CD4-positive, alpha-beta T cell (primary cell): ENCODE measurements around the gene PTPRK. TPM values are rescaled to one million over a fixed set of nuclear protein-coding genes. Genes with fewer than 3 reads are reported as not detected.

Source experiments
- ATAC-seq: fragments of 200-7000 bp; cut with Tn5 transposase; one replicate; pipeline ENCODE4 v1.10.0; 2022; ENCODE audit warnings: mild to moderate bottlenecking; ENCODE audit not compliant: poor library complexity
- CTCF ChIA-PET: fragments of 350-600 bp; sonication (Branson Sonifier 250); formaldehyde crosslinking; loops from one replicate; lab custom pipeline; 2021; ENCODE audit warnings: antibody characterized with exemption, inconsistent platforms; lab: Charles Lee
- POLR2A ChIA-PET: fragments of 350-600 bp; sonication (Branson Sonifier 250); formaldehyde crosslinking; loops from one replicate; lab custom pipeline; 2021; ENCODE audit warnings: antibody characterized with exemption, inconsistent platforms; lab: Charles Lee
- DNase-seq, 14 experiments: peaks; one replicate each; pipeline ENCODE4 v3.0.0-alpha.2; 2013 to 2020; ENCODE audit warnings: mixed read lengths in 2 of 14
- H3K27ac ChIP-seq, 2 donors: one replicate each; pipeline versions ENCODE4 v1.5.1 to v1.7.0; 2013; ENCODE audit warnings: low read length in 2 of 2, low read depth in 1 of 2, mild to moderate bottlenecking in 1 of 2
- H3K27me3 ChIP-seq, 2 experiments: 1 replicate in 1 of 2; 2 replicates in 1 of 2; pipeline versions ENCODE4 v1.6.1 to v1.7.0; 2013; ENCODE audit warnings: low read length in 2 of 2, control low read depth in 1 of 2, mild to moderate bottlenecking in 1 of 2, moderate library complexity in 1 of 2; ENCODE audit not compliant: insufficient read depth in 2 of 2, control insufficient read depth in 1 of 2
- H3K36me3 ChIP-seq: one replicate; pipeline ENCODE4 v1.6.1; 2013; ENCODE audit warnings: low read length, control low read depth; ENCODE audit not compliant: insufficient read depth
- H3K4me1 ChIP-seq: one replicate; pipeline ENCODE4 v1.6.1; 2013; ENCODE audit warnings: low read length, control low read depth; ENCODE audit not compliant: insufficient read depth
- H3K4me3 ChIP-seq: one replicate; pipeline ENCODE4 v1.5.1; 2013; ENCODE audit warnings: mild to moderate bottlenecking, low read length, moderate library complexity
- H3K9me3 ChIP-seq, 2 experiments: 1 replicate in 1 of 2; 2 replicates in 1 of 2; pipeline versions ENCODE4 v1.6.1 to v1.7.0; 2013; ENCODE audit warnings: low read length in 2 of 2, mild to moderate bottlenecking in 2 of 2, control low read depth in 1 of 2, moderate library complexity in 1 of 2; ENCODE audit not compliant: control insufficient read depth in 1 of 2, insufficient read depth in 1 of 2
- H3K27ac Mint-ChIP-seq: one replicate; pipeline ENCODE4 v1.8.0; 2020; ENCODE audit warnings: mixed read lengths
- H3K27me3 Mint-ChIP-seq: one replicate; pipeline ENCODE4 v1.8.0; 2021; ENCODE audit warnings: mixed read lengths
- H3K36me3 Mint-ChIP-seq: one replicate; pipeline ENCODE4 v1.8.0; 2021; ENCODE audit warnings: low read depth, mixed read lengths
- H3K4me1 Mint-ChIP-seq: one replicate; pipeline ENCODE4 v1.8.0; 2021; ENCODE audit warnings: low read depth, mixed read lengths
- H3K4me3 Mint-ChIP-seq: one replicate; pipeline ENCODE4 v1.8.0; 2020; ENCODE audit warnings: mild to moderate bottlenecking, mixed read lengths
- H3K9me3 Mint-ChIP-seq: one replicate; pipeline ENCODE4 v1.8.0; 2020; ENCODE audit warnings: mixed read lengths
- CTCF ChIP-seq: fragments of 200-600 bp; IDR thresholded peaks from one replicate; pipeline ENCODE4 v1.8.0; 2022; ENCODE audit warnings: antibody characterized with exemption, mild to moderate bottlenecking
- intact Hi-C, 2 experiments: fragments of 100-400 bp; cut with DNase I in 1 of 2; cut with micrococcal nuclease in 1 of 2; formaldehyde crosslinking; loops; one replicate each; pipeline versions ENCODE4 v1.15.1 to v1.9.0; 2023 to 2025; cut with DNase I, micrococcal nuclease
- total RNA-seq, 174 experiments: library from RNA in 2 of 174; stranded (reverse) in 2 of 174; gene quantifications; one replicate each; pipeline ENCODE4 v1.2.3 and lab custom pipeline; 2021 to 2026

Gene PTPRK
- total RNA-seq, 2 experiments from 2014 or later = 8.4 to 10.3 TPM

- intact Hi-C loops = no loop called here
- H3K27ac Mint-ChIP-seq = no peak overlapping the region
Measured at GRCh38 chr6:128098000-128098581, 422.3 kb downstream of the PTPRK start.

GRCh38 chr6:128097009-128097408, 423.4 kb downstream of the PTPRK start:
- intact Hi-C loops = no loop called here
- no peak overlapping the region for H3K27ac Mint-ChIP-seq
- Histone ChIP-seq H3K27ac (no peak overlapping the region), H3K4me3 (no peak overlapping the region), H3K9me3 (no peaks in the 10 kb centered on the region), H3K27me3 (no peaks in the 10 kb centered on the region), H3K4me1 (no peaks in the 10 kb centered on the region), H3K36me3 (no peaks in the 10 kb centered on the region)
- ChIA-PET POLR2A (no interaction called here), CTCF (interaction anchor here (0.5 to 2.7 kb wide), 3 partner anchors 9 to 541 kb away, joined by 4 to 9 read pairs (median 4); no protein-coding TSS in a partner anchor)
- no peak for TF ChIP-seq CTCF
- ATAC-seq (no peak), DNase-seq (no peak)
- H3K27me3 Mint-ChIP-seq = no peaks in the 10 kb centered on the region
- H3K36me3 Mint-ChIP-seq = no peaks in the 10 kb centered on the region
- H3K9me3 Mint-ChIP-seq = no peaks in the 10 kb centered on the region
- no peak overlapping the region for H3K4me3 Mint-ChIP-seq
- peaks cover 14% of the 10 kb centered on the region for H3K4me1 Mint-ChIP-seq

More at GRCh38 chr6:128098000-128098581, 422.3 kb downstream of the PTPRK start:
- ATAC-seq = no peak
- no peaks in the 10 kb centered on the region for H3K36me3 ChIP-seq
- H3K9me3 ChIP-seq = no peaks in the 10 kb centered on the region
- H3K27me3 Mint-ChIP-seq = no peaks in the 10 kb centered on the region
- H3K4me3 ChIP-seq = no peak overlapping the region
- peaks cover 14% of the 10 kb centered on the region for H3K4me1 Mint-ChIP-seq
- no peak for TF ChIP-seq CTCF
- H3K9me3 Mint-ChIP-seq = no peaks in the 10 kb centered on the region
- H3K27me3 ChIP-seq = no peaks in the 10 kb centered on the region
- ChIA-PET CTCF (interaction anchor here (2.7 kb wide), 1 partner anchor 11 kb away, joined by 9 read pairs; no protein-coding TSS in a partner anchor), POLR2A (no interaction called here)
- no peak for DNase-seq
- no peak overlapping the region for H3K27ac ChIP-seq
- no peak overlapping the region for H3K4me3 Mint-ChIP-seq
- H3K4me1 ChIP-seq = no peaks in the 10 kb centered on the region
- H3K36me3 Mint-ChIP-seq = no peaks in the 10 kb centered on the region

GRCh38 chr6:128095362-128095761, 425.0 kb downstream of the PTPRK start:
- H3K27me3 Mint-ChIP-seq = no peaks in the 10 kb centered on the region
- CTCF ChIA-PET = interaction anchor here (2.7 kb wide), 1 partner anchor 14 kb away, joined by 9 read pairs; no protein-coding TSS in a partner anchor

More at GRCh38 chr6:128095362-128095761, 425.0 kb downstream of the PTPRK start:
- Mint-ChIP-seq H3K9me3 (no peaks in the 10 kb centered on the region), H3K4me1 (peaks cover 14% of the 10 kb centered on the region), H3K27ac (no peak overlapping the region), H3K36me3 (no peaks in the 10 kb centered on the region), H3K4me3 (no peak overlapping the region)
- H3K4me1 ChIP-seq = no peaks in the 10 kb centered on the region
- no peak overlapping the region for H3K27ac ChIP-seq
- no peak for TF ChIP-seq CTCF
- intact Hi-C loops = no loop called here
- H3K9me3 ChIP-seq = no peaks in the 10 kb centered on the region
- no peak for DNase-seq
- no peaks in the 10 kb centered on the region for H3K36me3 ChIP-seq
- no peak overlapping the region for H3K4me3 ChIP-seq
- no peak for ATAC-seq
- POLR2A ChIA-PET = no interaction called here
- no peaks in the 10 kb centered on the region for H3K27me3 ChIP-seq
